HG02759 (cell line): ENCODE data around the gene LTB.

Source experiments
- ATAC-seq: cut with Tn5 transposase; IDR thresholded peaks from one replicate; pipeline ENCODE4 v1.9.1; 2021; ENCODE audit warnings: mild to moderate bottlenecking, moderate library complexity; ENCODE audit not compliant: unreplicated experiment

Gene LTB

GRCh38 chr6:31582230-31582643 lies at the start of gene LTB:
LTB (minus strand) TSS chr6:31582424; CDS start chr6:31582417, 7 bp downstream.
- ATAC-seq, result no peak

- ATAC-seq, result no peak
Observed at GRCh38 chr6:31631681-31632278, 49.6 kb upstream of the LTB start.

GRCh38 chr6:31631209-31631608 lies 49.0 kb upstream of the LTB start:
- ATAC-seq, result no peak

GRCh38 chr6:31630177-31630934 lies 48.1 kb upstream of the LTB start:
- no peak for ATAC-seq

GRCh38 chr6:31629014-31629413 lies 46.8 kb upstream of the LTB start:
- ATAC-seq, result no peak

GRCh38 chr6:31627690-31628287 lies 45.6 kb upstream of the LTB start:
- ATAC-seq, result no peak

- no peak for ATAC-seq
Observed at GRCh38 chr6:31626952-31627351, 44.7 kb upstream of the LTB start.

- no peak for ATAC-seq
Observed at GRCh38 chr6:31624070-31624469, 41.8 kb upstream of the LTB start.

- ATAC-seq, result no peak
Observed at GRCh38 chr6:31622684-31623091, 40.5 kb upstream of the LTB start.

- no peak for ATAC-seq
Observed at GRCh38 chr6:31621991-31622390, 39.8 kb upstream of the LTB start.

GRCh38 chr6:31621320-31621939 lies 39.2 kb upstream of the LTB start:
- no peak for ATAC-seq

GRCh38 chr6:31620586-31621319 lies 38.5 kb upstream of the LTB start, which contains the start of gene PRRC2A:
PRRC2A (plus strand) TSS chr6:31620715; CDS start chr6:31622790, 2,075 bp downstream.
- ATAC-seq, result peak; percentile 71

- ATAC-seq, result peak; percentile 81
Observed at GRCh38 chr6:31619805-31620585, 37.8 kb upstream of the LTB start.

- no peak for ATAC-seq
Observed at GRCh38 chr6:31617010-31617409, 34.8 kb upstream of the LTB start.

- no peak for ATAC-seq
Observed at GRCh38 chr6:31615748-31616147, 33.5 kb upstream of the LTB start.

- ATAC-seq, result no peak
Observed at GRCh38 chr6:31614684-31615578, 32.7 kb upstream of the LTB start, which contains the start of gene AIF1. AIF1 (plus strand) TSS chr6:31615234; CDS start chr6:31615330, 96 bp downstream.

GRCh38 chr6:31614075-31614619 lies 31.9 kb upstream of the LTB start:
- no peak for ATAC-seq

- ATAC-seq, result no peak
Observed at GRCh38 chr6:31610968-31611367, 28.7 kb upstream of the LTB start.
